BJ (cell line): ENCODE data around the gene MAP3K20. TPM values are rescaled to one million over a fixed set of nuclear protein-coding genes. Genes with fewer than 3 reads are reported as not detected.
"Not testable (repeated sequence)": the region's sequence is repeated elsewhere in the genome, so short reads cannot be mapped to it uniquely, and the experiment has no call there.

Experiments used
- CTCF ChIA-PET: fragments of 350-600 bp; formaldehyde crosslinking; extraction: SDS; loops from one replicate; lab custom pipeline; 2021; ENCODE audit warnings: antibody characterized with exemption, inconsistent platforms; lab: Yijun Ruan, JAX
- POLR2A ChIA-PET: fragments of 300-600 bp; sonication (Branson Sonifier 250); formaldehyde crosslinking; extraction: SDS; loops from one replicate; lab custom pipeline; 2021; ENCODE audit warnings: antibody characterized with exemption; lab: Charles Lee
- DNase-seq: peaks from one replicate; pipeline ENCODE4 v3.0.0-alpha.2; 2011; ENCODE audit warnings: low read depth
- H3K27me3 ChIP-seq: 2 replicates; pipeline ENCODE4 v1.6.0; 2011; ENCODE audit warnings: low read length; ENCODE audit not compliant: control insufficient read depth, insufficient read depth
- H3K36me3 ChIP-seq: 2 replicates; pipeline ENCODE4 v1.5.1; 2011; ENCODE audit warnings: low read length; ENCODE audit not compliant: control insufficient read depth, insufficient read depth
- H3K4me3 ChIP-seq: 2 replicates; pipeline ENCODE4 v1.5.1; 2011; ENCODE audit warnings: low read depth, mild to moderate bottlenecking, control low read depth, low read length
- CTCF ChIP-seq: IDR thresholded peaks from 2 replicates; pipeline ENCODE4 v1.5.1; 2011; ENCODE audit warnings: low read depth, mild to moderate bottlenecking, control low read depth, inconsistent platforms, low read length, moderate library complexity; ENCODE audit not compliant: insufficient read depth
- polyA plus RNA-seq: library from polyadenylated mRNA; depleted of rRNA; stranded (reverse); fragments of >200 nt; gene quantifications from 2 replicates; pipeline ENCODE4 v1.2.3, GENCODE V29; 2011

MAP3K20 gene
- polyA plus RNA-seq, 1 experiment, result 45.4 TPM

GRCh38 chr2:173037245-173038120 lies 38.2 kb upstream of the MAP3K20 start:
- TF ChIP-seq CTCF, result no peak
- ChIA-PET POLR2A (no interaction called here), CTCF (interaction anchor here (1.7 kb wide), 1 partner anchor 10 kb away, joined by 6 read pairs; no protein-coding TSS in a partner anchor)
- Histone ChIP-seq H3K4me3 (no peak overlapping the region), H3K36me3 (no peaks in the 10 kb centered on the region), H3K27me3 (no peaks in the 10 kb centered on the region)
- DNase-seq, result no peak

GRCh38 chr2:173038257-173038656 lies 37.4 kb upstream of the MAP3K20 start:
- H3K36me3 ChIP-seq, POLR2A ChIA-PET, CTCF ChIA-PET, H3K27me3 ChIP-seq, DNase-seq, H3K4me3 ChIP-seq: not testable (repeated sequence)

- CTCF ChIA-PET, result interaction anchor here (0.7 kb wide), 1 partner anchor 8 kb away, joined by 3 read pairs; no protein-coding TSS in a partner anchor
- Histone ChIP-seq H3K27me3 (no peaks in the 10 kb centered on the region), H3K4me3 (no peak overlapping the region), H3K36me3 (no peaks in the 10 kb centered on the region)
- no peak for DNase-seq
- POLR2A ChIA-PET, result no interaction called here
- TF ChIP-seq CTCF, result no peak
Observed at GRCh38 chr2:173040729-173041128, 34.9 kb upstream of the MAP3K20 start.

DNA sequence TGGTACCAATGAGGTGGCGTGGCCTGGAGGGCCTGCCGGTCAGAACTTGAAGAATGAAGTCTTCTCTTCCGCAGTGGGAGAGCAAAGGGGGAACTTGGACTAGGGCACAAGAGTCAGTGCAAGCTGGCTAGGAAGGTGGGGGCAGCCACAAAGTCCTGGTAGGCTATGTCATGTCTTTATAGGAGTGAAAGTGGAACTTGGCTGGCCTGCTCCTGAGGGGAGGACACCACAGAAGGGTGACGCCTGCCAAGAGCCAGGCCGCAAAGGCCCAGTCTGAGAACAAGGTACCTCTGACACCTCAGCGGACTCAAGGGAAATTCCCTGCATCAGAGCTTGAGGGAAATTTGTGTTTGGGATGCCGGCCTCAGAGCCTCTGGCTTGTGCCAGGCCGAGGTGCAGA lies 32.2 kb upstream of the MAP3K20 start:
- TF ChIP-seq CTCF, result no peak
- CTCF ChIA-PET, result interaction anchor here (0.9 to 2.9 kb wide), 4 partner anchors 14 to 167 kb away, joined by 3 to 10 read pairs (median 4); no protein-coding TSS in a partner anchor
- Histone ChIP-seq H3K36me3 (no peaks in the 10 kb centered on the region), H3K4me3 (no peak overlapping the region), H3K27me3 (no peaks in the 10 kb centered on the region)
- POLR2A ChIA-PET, result no interaction called here
- DNase-seq, result no peak

GRCh38 chr2:173043897-173044519 lies 31.6 kb upstream of the MAP3K20 start:
- POLR2A ChIA-PET, result no interaction called here
- no peak for TF ChIP-seq CTCF
- CTCF ChIA-PET, result interaction anchor here (0.9 to 2.9 kb wide), 6 partner anchors 13 to 167 kb away, joined by 3 to 10 read pairs (median 4); no protein-coding TSS in a partner anchor
- Histone ChIP-seq H3K27me3 (no peaks in the 10 kb centered on the region), H3K36me3 (no peaks in the 10 kb centered on the region), H3K4me3 (no peak overlapping the region)
- no peak for DNase-seq
